Measurements from ENCODE around the gene PRKN.

The PRKN gene

GRCh38 chr6:161308075-161308655, 1419.4 kb downstream of the PRKN start:
- TF ChIP-seq, protein P1, sequence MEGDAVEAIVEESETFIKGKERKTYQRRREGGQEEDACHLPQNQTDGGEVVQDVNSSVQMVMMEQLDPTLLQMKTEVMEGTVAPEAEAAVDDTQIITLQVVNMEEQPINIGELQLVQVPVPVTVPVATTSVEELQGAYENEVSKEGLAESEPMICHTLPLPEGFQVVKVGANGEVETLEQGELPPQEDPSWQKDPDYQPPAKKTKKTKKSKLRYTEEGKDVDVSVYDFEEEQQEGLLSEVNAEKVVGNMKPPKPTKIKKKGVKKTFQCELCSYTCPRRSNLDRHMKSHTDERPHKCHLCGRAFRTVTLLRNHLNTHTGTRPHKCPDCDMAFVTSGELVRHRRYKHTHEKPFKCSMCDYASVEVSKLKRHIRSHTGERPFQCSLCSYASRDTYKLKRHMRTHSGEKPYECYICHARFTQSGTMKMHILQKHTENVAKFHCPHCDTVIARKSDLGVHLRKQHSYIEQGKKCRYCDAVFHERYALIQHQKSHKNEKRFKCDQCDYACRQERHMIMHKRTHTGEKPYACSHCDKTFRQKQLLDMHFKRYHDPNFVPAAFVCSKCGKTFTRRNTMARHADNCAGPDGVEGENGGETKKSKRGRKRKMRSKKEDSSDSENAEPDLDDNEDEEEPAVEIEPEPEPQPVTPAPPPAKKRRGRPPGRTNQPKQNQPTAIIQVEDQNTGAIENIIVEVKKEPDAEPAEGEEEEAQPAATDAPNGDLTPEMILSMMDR (IDR thresholded peaks at IDR 0.05; ENCODE audit: borderline replicate concordance, extremely low read depth, low read length, poor library complexity, severe bottlenecking): no peak
- no peak for TF ChIP-seq EZH2 (IDR thresholded peaks at IDR 0.05; ENCODE audit: borderline replicate concordance, low read depth, low read length, severe bottlenecking)
- ATAC-seq (ENCODE audit: insufficient read depth, low read depth) (no peak), DNase-seq (no peak)
- no peaks in the 10 kb centered on the region for H3K36me3 ChIP-seq (ENCODE audit: insufficient read depth, low read length)
- no peak overlapping the region for H3K4me3 ChIP-seq (ENCODE audit: low read depth in 1 of 2, low read length in 2 of 2)
- H3K9me3 ChIP-seq (ENCODE audit: insufficient read depth, low read length, severe bottlenecking): no peaks in the 10 kb centered on the region
- H4K20me1 ChIP-seq (ENCODE audit: insufficient read depth, low read length): no peaks in the 10 kb centered on the region
- H3K79me2 ChIP-seq (ENCODE audit: insufficient read depth, low read length): no peaks in the 10 kb centered on the region
- no peak overlapping the region for H3K4me2 ChIP-seq (ENCODE audit: insufficient read depth, low read length)
- no peak overlapping the region for H2AFZ ChIP-seq (ENCODE audit: low read depth, low read length)
- H3K27ac ChIP-seq (ENCODE audit: low read length): no peak overlapping the region
- H3K27me3 ChIP-seq (ENCODE audit: insufficient read depth, low read length, poor library complexity): no peaks in the 10 kb centered on the region
- H3K9ac ChIP-seq (ENCODE audit: low read depth, low read length): no peak overlapping the region
- no peaks in the 10 kb centered on the region for H3K4me1 ChIP-seq (ENCODE audit: insufficient read depth, low read length)

DNA sequence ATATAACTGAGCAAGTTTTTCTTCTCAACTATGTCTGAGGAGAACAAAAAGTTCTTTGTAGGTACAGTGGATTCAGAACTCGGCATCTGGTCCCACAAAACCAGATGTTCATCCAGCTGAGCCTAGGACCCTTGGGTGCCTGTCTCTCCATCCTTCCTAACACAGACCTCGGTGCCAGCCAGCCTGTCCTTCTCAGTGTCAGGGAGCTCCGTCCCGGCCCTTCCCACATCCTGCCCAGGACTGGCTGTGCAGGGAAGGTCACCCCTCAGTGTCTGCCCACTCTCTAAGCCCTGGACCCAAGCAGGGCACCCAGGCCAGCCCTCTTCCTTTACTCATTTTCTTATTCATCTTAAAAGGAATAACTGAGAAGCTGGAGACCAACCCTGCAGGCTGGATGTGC, 1421.7 kb downstream of the PRKN start:
- Histone ChIP-seq H4K20me1 (ENCODE audit: insufficient read depth, low read length) (no peaks in the 10 kb centered on the region), H3K36me3 (ENCODE audit: insufficient read depth, low read length) (no peaks in the 10 kb centered on the region), H3K9me3 (ENCODE audit: insufficient read depth, low read length, severe bottlenecking) (no peaks in the 10 kb centered on the region), H3K27me3 (ENCODE audit: insufficient read depth, low read length, poor library complexity) (no peaks in the 10 kb centered on the region), H3K4me3 (ENCODE audit: low read depth in 1 of 2, low read length in 2 of 2) (no peak overlapping the region), H2AFZ (ENCODE audit: low read depth, low read length) (no peak overlapping the region; the same call in 1 of the 2 replicates), H3K27ac (ENCODE audit: low read length) (no peak overlapping the region), H3K4me1 (ENCODE audit: insufficient read depth, low read length) (no peaks in the 10 kb centered on the region), H3K4me2 (ENCODE audit: insufficient read depth, low read length) (no peak overlapping the region), H3K9ac (ENCODE audit: low read depth, low read length) (no peak overlapping the region), H3K79me2 (ENCODE audit: insufficient read depth, low read length) (no peaks in the 10 kb centered on the region)
- TF ChIP-seq, protein P1 (IDR thresholded peaks at IDR 0.05; ENCODE audit: borderline replicate concordance, extremely low read depth, low read length, poor library complexity, severe bottlenecking): no peak
- TF ChIP-seq EZH2 (IDR thresholded peaks at IDR 0.05; ENCODE audit: borderline replicate concordance, low read depth, low read length, severe bottlenecking): no peak
- no peak for ATAC-seq (ENCODE audit: insufficient read depth, low read depth)
- DNase-seq: no peak

DNA sequence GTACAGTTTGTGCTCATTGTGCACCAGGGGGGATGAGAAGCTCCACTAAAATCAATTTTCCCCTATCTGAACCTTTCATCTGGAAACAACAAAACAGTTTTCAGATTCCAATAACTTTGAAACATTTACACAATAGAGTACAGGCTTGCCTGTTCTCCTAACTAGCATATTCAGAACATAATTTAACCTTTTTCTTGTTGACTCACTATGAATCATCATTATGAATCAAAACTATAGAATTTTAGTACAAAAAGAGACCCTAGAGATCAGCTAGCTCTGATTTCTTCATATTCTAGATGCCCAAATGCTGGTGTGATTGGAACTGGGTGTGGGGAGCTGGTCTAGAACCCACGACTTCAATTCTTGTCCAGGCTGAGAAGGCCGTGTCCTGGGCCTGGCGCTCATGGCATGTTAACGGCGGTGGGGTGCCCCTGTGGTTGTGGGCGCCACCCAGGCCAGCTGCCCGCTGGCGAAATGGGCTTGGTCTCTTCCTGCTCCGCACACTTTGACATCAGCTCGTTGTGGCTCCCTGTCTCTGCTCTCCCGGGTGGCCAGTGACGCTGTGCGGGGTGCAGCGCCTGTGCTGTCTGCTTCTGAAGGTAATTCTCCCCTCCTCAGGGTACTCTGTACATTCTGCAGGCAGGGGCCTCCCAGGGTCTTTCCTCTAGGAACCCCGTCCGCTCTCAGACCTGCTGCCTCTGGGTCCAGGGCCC, 1423.8 kb downstream of the PRKN start:
- H3K4me3 ChIP-seq (ENCODE audit: low read depth in 1 of 2, low read length in 2 of 2): no peak overlapping the region
- H2AFZ ChIP-seq (ENCODE audit: low read depth, low read length): no peak overlapping the region
- no peaks in the 10 kb centered on the region for H3K27me3 ChIP-seq (ENCODE audit: insufficient read depth, low read length, poor library complexity)
- no peak for TF ChIP-seq EZH2 (IDR thresholded peaks at IDR 0.05; ENCODE audit: borderline replicate concordance, low read depth, low read length, severe bottlenecking)
- TF ChIP-seq, protein P1 (IDR thresholded peaks at IDR 0.05; ENCODE audit: borderline replicate concordance, extremely low read depth, low read length, poor library complexity, severe bottlenecking): no peak
- H4K20me1 ChIP-seq (ENCODE audit: insufficient read depth, low read length): no peaks in the 10 kb centered on the region
- no peak overlapping the region for H3K27ac ChIP-seq (ENCODE audit: low read length)
- H3K9me3 ChIP-seq (ENCODE audit: insufficient read depth, low read length, severe bottlenecking): no peaks in the 10 kb centered on the region
- H3K4me1 ChIP-seq (ENCODE audit: insufficient read depth, low read length): no peaks in the 10 kb centered on the region
- ATAC-seq (ENCODE audit: insufficient read depth, low read depth) (no peak), DNase-seq (no peak)
- H3K4me2 ChIP-seq (ENCODE audit: insufficient read depth, low read length): no peak overlapping the region
- H3K36me3 ChIP-seq (ENCODE audit: insufficient read depth, low read length): no peaks in the 10 kb centered on the region
- H3K9ac ChIP-seq (ENCODE audit: low read depth, low read length): no peak overlapping the region
- H3K79me2 ChIP-seq (ENCODE audit: insufficient read depth, low read length): no peaks in the 10 kb centered on the region

All from DND-41 (cell line).